ENCODE data around the gene GAB1.

Gene GAB1

DNA sequence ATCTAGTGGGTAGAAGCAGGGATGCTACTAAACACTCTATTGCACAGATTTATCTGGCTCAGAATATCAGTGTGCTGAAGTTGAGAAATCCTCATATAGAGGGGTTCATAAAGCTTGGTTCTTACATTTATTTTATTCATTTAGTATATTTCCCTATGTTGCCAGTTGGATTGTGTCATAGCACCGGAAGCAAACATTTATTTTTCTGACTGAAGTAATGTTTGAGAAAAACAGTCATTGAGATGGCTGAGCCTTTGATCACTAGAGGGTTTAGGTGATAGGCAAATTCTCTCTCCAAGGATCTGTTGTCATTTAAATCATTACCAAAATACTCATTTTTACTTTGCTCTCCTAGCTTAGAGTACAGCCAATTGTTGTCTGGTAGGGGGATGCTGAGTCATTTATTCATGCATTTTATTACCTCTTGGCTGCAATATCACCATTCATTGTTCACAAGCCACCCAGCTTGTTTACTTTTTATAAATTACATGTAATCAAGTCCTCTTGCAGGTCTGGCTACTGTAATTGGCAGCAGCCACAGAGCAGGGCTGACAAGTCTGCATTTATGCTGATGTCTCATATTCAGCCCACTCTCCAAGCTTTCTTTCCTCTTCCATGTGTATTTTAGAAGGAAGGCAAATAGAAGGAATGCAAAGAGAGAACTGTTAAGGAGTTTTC is 15.2 kb downstream of the GAB1 start:
- peak; percentile 82; the same call in 1 of the 2 replicates for TF ChIP-seq BACH2 (CRISPR knock-in tag; IDR thresholded peaks at IDR 0.05; ENCODE audit: borderline replicate concordance)
- no peak for TF ChIP-seq ZFP30 (CRISPR knock-in tag; IDR thresholded peaks at IDR 0.05)
- peak; percentile 70; the same call in 1 of the 2 replicates for TF ChIP-seq TCF4 (CRISPR knock-in tag; IDR thresholded peaks at IDR 0.05; ENCODE audit: borderline replicate concordance)
- no peak for TF ChIP-seq SNAI2 (CRISPR knock-in tag; IDR thresholded peaks at IDR 0.05)
- no peak for TF ChIP-seq ESRRG (CRISPR knock-in tag; IDR thresholded peaks at IDR 0.05)
- no peak for TF ChIP-seq RARB (CRISPR knock-in tag; IDR thresholded peaks at IDR 0.05)
- no peak for TF ChIP-seq ZC3H10 (CRISPR knock-in tag; IDR thresholded peaks at IDR 0.05)
- TF ChIP-seq CSDC2 (CRISPR knock-in tag; IDR thresholded peaks at IDR 0.05): no peak
- TF ChIP-seq, protein P1, sequence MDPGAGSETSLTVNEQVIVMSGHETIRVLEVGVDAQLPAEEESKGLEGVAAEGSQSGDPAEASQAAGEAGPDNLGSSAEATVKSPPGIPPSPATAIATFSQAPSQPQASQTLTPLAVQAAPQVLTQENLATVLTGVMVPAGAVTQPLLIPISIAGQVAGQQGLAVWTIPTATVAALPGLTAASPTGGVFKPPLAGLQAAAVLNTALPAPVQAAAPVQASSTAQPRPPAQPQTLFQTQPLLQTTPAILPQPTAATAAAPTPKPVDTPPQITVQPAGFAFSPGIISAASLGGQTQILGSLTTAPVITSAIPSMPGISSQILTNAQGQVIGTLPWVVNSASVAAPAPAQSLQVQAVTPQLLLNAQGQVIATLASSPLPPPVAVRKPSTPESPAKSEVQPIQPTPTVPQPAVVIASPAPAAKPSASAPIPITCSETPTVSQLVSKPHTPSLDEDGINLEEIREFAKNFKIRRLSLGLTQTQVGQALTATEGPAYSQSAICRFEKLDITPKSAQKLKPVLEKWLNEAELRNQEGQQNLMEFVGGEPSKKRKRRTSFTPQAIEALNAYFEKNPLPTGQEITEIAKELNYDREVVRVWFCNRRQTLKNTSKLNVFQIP (CRISPR knock-in tag; IDR thresholded peaks at IDR 0.05; ENCODE audit: borderline replicate concordance, low read depth): no peak
- TF ChIP-seq, protein P2, sequence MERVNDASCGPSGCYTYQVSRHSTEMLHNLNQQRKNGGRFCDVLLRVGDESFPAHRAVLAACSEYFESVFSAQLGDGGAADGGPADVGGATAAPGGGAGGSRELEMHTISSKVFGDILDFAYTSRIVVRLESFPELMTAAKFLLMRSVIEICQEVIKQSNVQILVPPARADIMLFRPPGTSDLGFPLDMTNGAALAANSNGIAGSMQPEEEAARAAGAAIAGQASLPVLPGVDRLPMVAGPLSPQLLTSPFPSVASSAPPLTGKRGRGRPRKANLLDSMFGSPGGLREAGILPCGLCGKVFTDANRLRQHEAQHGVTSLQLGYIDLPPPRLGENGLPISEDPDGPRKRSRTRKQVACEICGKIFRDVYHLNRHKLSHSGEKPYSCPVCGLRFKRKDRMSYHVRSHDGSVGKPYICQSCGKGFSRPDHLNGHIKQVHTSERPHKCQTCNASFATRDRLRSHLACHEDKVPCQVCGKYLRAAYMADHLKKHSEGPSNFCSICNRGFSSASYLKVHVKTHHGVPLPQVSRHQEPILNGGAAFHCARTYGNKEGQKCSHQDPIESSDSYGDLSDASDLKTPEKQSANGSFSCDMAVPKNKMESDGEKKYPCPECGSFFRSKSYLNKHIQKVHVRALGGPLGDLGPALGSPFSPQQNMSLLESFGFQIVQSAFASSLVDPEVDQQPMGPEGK (CRISPR knock-in tag; IDR thresholded peaks at IDR 0.05; ENCODE audit: borderline replicate concordance): no peak
- no peak for TF ChIP-seq TOX (CRISPR knock-in tag; IDR thresholded peaks at IDR 0.05; ENCODE audit: borderline replicate concordance)
- TF ChIP-seq ISL1 (CRISPR knock-in tag; IDR thresholded peaks at IDR 0.05): peak; percentile 56
- TF ChIP-seq, protein P3, sequence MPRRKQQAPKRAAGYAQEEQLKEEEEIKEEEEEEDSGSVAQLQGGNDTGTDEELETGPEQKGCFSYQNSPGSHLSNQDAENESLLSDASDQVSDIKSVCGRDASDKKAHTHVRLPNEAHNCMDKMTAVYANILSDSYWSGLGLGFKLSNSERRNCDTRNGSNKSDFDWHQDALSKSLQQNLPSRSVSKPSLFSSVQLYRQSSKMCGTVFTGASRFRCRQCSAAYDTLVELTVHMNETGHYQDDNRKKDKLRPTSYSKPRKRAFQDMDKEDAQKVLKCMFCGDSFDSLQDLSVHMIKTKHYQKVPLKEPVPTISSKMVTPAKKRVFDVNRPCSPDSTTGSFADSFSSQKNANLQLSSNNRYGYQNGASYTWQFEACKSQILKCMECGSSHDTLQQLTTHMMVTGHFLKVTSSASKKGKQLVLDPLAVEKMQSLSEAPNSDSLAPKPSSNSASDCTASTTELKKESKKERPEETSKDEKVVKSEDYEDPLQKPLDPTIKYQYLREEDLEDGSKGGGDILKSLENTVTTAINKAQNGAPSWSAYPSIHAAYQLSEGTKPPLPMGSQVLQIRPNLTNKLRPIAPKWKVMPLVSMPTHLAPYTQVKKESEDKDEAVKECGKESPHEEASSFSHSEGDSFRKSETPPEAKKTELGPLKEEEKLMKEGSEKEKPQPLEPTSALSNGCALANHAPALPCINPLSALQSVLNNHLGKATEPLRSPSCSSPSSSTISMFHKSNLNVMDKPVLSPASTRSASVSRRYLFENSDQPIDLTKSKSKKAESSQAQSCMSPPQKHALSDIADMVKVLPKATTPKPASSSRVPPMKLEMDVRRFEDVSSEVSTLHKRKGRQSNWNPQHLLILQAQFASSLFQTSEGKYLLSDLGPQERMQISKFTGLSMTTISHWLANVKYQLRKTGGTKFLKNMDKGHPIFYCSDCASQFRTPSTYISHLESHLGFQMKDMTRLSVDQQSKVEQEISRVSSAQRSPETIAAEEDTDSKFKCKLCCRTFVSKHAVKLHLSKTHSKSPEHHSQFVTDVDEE (CRISPR knock-in tag; IDR thresholded peaks at IDR 0.05): 0 out of 2 replicates have a peak, but pooled peaks have one; percentile 55
- peak; percentile 69 for ATAC-seq

DNA sequence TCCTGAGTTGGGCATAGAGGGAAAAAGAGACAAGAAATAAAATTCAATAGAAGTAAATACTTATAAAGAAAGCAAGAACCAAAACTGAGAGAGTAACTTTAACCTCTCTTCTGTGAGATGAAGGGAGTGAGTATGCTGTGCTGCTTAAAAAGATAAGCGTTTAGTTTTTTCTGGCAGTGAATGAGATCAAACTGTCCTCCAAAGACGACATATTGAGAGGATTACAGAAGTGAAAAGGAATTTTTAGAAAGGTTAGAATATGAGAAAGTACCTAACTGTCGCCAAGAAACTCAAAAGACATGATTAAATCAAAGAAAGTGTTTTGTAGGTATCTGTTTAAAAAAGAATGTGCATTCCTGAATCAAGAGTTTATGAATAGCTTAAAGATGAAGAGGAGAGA is 16.0 kb downstream of the GAB1 start:
- ATAC-seq: peak; percentile 24; the same call in 1 of the 3 replicates
- TF ChIP-seq, protein P4, sequence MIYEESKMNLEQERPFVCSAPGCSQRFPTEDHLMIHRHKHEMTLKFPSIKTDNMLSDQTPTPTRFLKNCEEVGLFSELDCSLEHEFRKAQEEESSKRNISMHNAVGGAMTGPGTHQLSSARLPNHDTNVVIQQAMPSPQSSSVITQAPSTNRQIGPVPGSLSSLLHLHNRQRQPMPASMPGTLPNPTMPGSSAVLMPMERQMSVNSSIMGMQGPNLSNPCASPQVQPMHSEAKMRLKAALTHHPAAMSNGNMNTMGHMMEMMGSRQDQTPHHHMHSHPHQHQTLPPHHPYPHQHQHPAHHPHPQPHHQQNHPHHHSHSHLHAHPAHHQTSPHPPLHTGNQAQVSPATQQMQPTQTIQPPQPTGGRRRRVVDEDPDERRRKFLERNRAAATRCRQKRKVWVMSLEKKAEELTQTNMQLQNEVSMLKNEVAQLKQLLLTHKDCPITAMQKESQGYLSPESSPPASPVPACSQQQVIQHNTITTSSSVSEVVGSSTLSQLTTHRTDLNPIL (CRISPR knock-in tag; IDR thresholded peaks at IDR 0.05; ENCODE audit: low read depth): peak; percentile 23; the same call in 1 of the 2 replicates
- TF ChIP-seq ISL1 (CRISPR knock-in tag; IDR thresholded peaks at IDR 0.05): peak; percentile 74
- TF ChIP-seq, protein P3 (CRISPR knock-in tag; IDR thresholded peaks at IDR 0.05): no peak

DNA sequence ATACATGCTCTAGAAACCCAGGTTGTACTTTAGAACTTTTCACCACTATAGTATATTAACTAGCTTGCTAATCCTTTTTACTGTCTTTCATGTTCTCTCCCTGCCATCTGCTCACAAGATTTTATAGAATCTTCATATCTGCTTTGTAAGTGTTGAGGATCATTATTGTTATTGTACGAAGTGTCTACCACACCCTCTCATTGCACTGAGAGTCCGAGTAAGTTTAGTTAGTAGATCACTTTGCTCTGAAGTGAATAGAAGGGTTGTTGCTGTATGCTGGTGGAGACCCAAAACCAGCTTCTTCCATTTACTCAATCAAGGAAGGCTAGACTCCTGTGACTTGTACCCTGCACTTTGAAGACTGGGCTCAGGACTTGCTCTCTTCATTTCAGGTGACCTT is 17.1 kb downstream of the GAB1 start:
- ATAC-seq: no peak
- no peak for TF ChIP-seq RARB (CRISPR knock-in tag; IDR thresholded peaks at IDR 0.05)
- TF ChIP-seq ISL1 (CRISPR knock-in tag; IDR thresholded peaks at IDR 0.05): no peak
- no peak for TF ChIP-seq ZFP30 (CRISPR knock-in tag; IDR thresholded peaks at IDR 0.05)
- no peak for TF ChIP-seq TOX (CRISPR knock-in tag; IDR thresholded peaks at IDR 0.05; ENCODE audit: borderline replicate concordance)
- TF ChIP-seq ESRRG (CRISPR knock-in tag; IDR thresholded peaks at IDR 0.05): no peak
- no peak for TF ChIP-seq ZNF8 (CRISPR knock-in tag; IDR thresholded peaks at IDR 0.05)
- TF ChIP-seq OSR1 (CRISPR knock-in tag; IDR thresholded peaks at IDR 0.05): no peak
- TF ChIP-seq, protein P2 (CRISPR knock-in tag; IDR thresholded peaks at IDR 0.05; ENCODE audit: borderline replicate concordance): no peak
- no peak for TF ChIP-seq SNAI2 (CRISPR knock-in tag; IDR thresholded peaks at IDR 0.05)
- TF ChIP-seq, protein P3 (CRISPR knock-in tag; IDR thresholded peaks at IDR 0.05): no peak
- no peak for TF ChIP-seq ZNF565 (CRISPR knock-in tag; conservative IDR thresholded peaks at IDR 0.05; ENCODE audit: low read depth)
- TF ChIP-seq CSDC2 (CRISPR knock-in tag; IDR thresholded peaks at IDR 0.05): no peak
- TF ChIP-seq, protein P4 (CRISPR knock-in tag; IDR thresholded peaks at IDR 0.05; ENCODE audit: low read depth): no peak
